ENCODE results near the gene RASD1.

The RASD1 gene

DNA sequence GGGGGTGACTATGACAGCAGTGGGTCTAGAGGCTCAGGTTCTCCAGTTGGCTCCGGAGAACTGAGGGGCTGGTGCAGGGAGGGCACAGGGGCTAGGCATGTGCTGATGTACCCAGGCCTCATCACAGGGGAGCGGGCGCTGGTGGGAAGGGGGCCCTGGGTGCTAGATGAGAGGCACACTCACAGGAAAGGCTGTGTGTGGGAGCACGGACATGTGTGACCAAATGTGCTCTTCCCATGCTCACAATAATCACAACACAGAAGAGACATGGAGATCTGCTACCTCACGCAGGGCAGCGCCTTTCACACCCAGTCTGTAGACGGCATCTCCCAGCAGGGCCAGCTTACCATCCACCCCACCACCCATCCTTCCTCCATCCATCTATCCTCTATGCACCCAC, 17.4 kb upstream of the RASD1 start:
- no peak overlapping the region for H3K9ac ChIP-seq (ENCODE audit: low read length)
- no peaks in the 10 kb centered on the region for H3K79me2 ChIP-seq (ENCODE audit: low read length)
- H3K27ac ChIP-seq (ENCODE audit: low read length), result no peak overlapping the region
- no peaks in the 10 kb centered on the region for H3F3A ChIP-seq (ENCODE audit: insufficient read depth, low read length)
- H3K9me3 ChIP-seq (replicated peaks; ENCODE audit: insufficient read depth, low read length), result no peaks in the 10 kb centered on the region
- no peaks in the 10 kb centered on the region for H3K27me3 ChIP-seq (replicated peaks; ENCODE audit: insufficient read depth, low read length)
- no peak for DNase-seq
- no peaks in the 10 kb centered on the region for H3K36me3 ChIP-seq (replicated peaks; ENCODE audit: insufficient read depth, low read length)
- no peaks in the 10 kb centered on the region for H3K9me2 ChIP-seq (replicated peaks; ENCODE audit: insufficient read depth, low read length)
- no peak overlapping the region for H3K4me3 ChIP-seq (ENCODE audit: low read length)
- H2AFZ ChIP-seq (ENCODE audit: low read length), result no peak overlapping the region
- H3K4me1 ChIP-seq (ENCODE audit: low read length), result no peaks in the 10 kb centered on the region
- H4K20me1 ChIP-seq (ENCODE audit: insufficient read depth, low read length), result no peaks in the 10 kb centered on the region
- TF ChIP-seq CTCF (IDR thresholded peaks at IDR 0.05; ENCODE audit: low read length) (no peak), EZH2 (optimal IDR thresholded peaks at IDR 0.05; ENCODE audit: low read depth, low read length) (no peak), EZH2phosphoT487 (IDR thresholded peaks at IDR 0.05; ENCODE audit: low read length) (no peak)
- no peak overlapping the region for H3K4me2 ChIP-seq (ENCODE audit: low read depth, low read length)

- no peak for TF ChIP-seq CTCF (IDR thresholded peaks at IDR 0.05; ENCODE audit: low read length)
- TF ChIP-seq EZH2 (optimal IDR thresholded peaks at IDR 0.05; ENCODE audit: low read depth, low read length), result no peak
- TF ChIP-seq EZH2phosphoT487 (IDR thresholded peaks at IDR 0.05; ENCODE audit: low read length), result no peak
- Histone ChIP-seq H3K36me3 (replicated peaks; ENCODE audit: insufficient read depth, low read length) (no peaks in the 10 kb centered on the region), H3K27ac (ENCODE audit: low read length) (no peak overlapping the region)
Observed at GRCh38 chr17:17512866-17513265, 16.7 kb upstream of the RASD1 start.

DNA sequence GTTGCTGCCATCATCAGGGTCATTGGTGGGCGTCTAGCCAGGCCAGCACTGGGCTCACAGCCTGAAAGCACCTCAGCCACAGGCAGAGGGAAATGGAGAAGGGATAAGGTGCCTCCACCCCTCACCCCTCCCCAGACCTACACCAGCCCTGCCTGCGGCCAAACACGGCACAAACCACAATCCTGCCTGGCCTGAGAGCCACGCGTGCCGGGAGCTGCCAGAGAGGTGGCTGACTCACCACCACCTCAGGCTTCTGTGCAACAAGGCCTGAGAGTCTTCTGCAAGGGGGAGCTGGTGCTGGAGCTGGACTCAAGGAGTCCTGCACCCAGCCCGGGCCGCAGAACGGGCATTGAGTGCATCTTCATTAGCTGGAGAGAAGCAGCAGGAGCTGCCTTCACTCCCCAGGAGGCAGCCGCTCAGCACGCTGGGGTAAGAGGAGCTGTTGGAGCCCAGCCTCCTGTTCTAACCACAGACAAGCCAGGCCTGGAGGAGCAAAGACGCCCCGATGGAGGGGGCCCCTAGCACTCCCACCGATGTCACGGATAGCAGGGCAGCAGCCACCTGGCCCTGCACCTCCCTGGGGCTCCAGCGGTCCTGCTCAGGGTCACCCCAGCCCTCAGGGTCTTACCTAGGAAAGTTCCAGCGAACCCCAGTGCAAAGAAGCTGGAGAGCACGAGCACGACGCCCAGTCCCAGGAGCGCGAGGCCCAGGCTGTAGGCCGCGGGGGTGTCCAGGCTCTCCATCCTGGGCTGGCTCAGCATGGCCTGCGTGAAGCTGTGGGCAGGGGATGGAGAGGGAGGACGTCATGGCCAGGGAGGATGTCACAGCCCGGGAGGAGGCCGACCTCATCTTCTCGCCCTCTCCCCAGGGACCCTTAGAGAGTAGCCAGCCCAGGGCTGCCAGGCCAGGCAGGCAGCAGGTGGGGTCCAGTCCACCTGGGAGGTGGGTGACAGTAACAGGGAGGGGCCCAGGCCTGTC, 16.0 kb upstream of the RASD1 start:
- Histone ChIP-seq H4K20me1 (ENCODE audit: insufficient read depth, low read length) (no peaks in the 10 kb centered on the region), H3K9me2 (replicated peaks; ENCODE audit: insufficient read depth, low read length) (no peaks in the 10 kb centered on the region), H3K27ac (ENCODE audit: low read length) (no peak overlapping the region), H3K36me3 (replicated peaks; ENCODE audit: insufficient read depth, low read length) (no peaks in the 10 kb centered on the region), H3K9me3 (replicated peaks; ENCODE audit: insufficient read depth, low read length) (no peaks in the 10 kb centered on the region), H3F3A (ENCODE audit: insufficient read depth, low read length) (no peaks in the 10 kb centered on the region), H3K79me2 (ENCODE audit: low read length) (no peaks in the 10 kb centered on the region), H2AFZ (ENCODE audit: low read length) (no peak overlapping the region), H3K4me1 (ENCODE audit: low read length) (no peaks in the 10 kb centered on the region), H3K4me2 (ENCODE audit: low read depth, low read length) (no peak overlapping the region), H3K9ac (ENCODE audit: low read length) (no peak overlapping the region), H3K4me3 (ENCODE audit: low read length) (no peak overlapping the region), H3K27me3 (replicated peaks; ENCODE audit: insufficient read depth, low read length) (no peaks in the 10 kb centered on the region)
- no peak for TF ChIP-seq EZH2 (optimal IDR thresholded peaks at IDR 0.05; ENCODE audit: low read depth, low read length)
- no peak for TF ChIP-seq EZH2phosphoT487 (IDR thresholded peaks at IDR 0.05; ENCODE audit: low read length)
- TF ChIP-seq CTCF (IDR thresholded peaks at IDR 0.05; ENCODE audit: low read length), result no peak
- no peak for DNase-seq

More at GRCh38 chr17:17512866-17513265, 16.7 kb upstream of the RASD1 start:
- Histone ChIP-seq H3K79me2 (ENCODE audit: low read length) (no peaks in the 10 kb centered on the region), H3K9me3 (replicated peaks; ENCODE audit: insufficient read depth, low read length) (no peaks in the 10 kb centered on the region), H3K4me3 (ENCODE audit: low read length) (no peak overlapping the region), H3K9me2 (replicated peaks; ENCODE audit: insufficient read depth, low read length) (no peaks in the 10 kb centered on the region), H3K4me1 (ENCODE audit: low read length) (no peaks in the 10 kb centered on the region), H3K27me3 (replicated peaks; ENCODE audit: insufficient read depth, low read length) (no peaks in the 10 kb centered on the region), H4K20me1 (ENCODE audit: insufficient read depth, low read length) (no peaks in the 10 kb centered on the region), H3F3A (ENCODE audit: insufficient read depth, low read length) (no peaks in the 10 kb centered on the region), H2AFZ (ENCODE audit: low read length) (no peak overlapping the region), H3K4me2 (ENCODE audit: low read depth, low read length) (no peak overlapping the region), H3K9ac (ENCODE audit: low read length) (no peak overlapping the region)
- DNase-seq, result no peak

All from MM.1S (cell line).